Ovary (tissue), 10 donors: ENCODE results near the gene PPARD. TPM values are rescaled to one million over a fixed set of nuclear protein-coding genes. Genes with fewer than 3 reads are reported as not detected.

Source experiments
- DNase-seq, 5 donors: peaks; one replicate each; pipeline ENCODE4 v3.0.0-alpha.2; 2019 to 2020
- H3K27ac ChIP-seq, 2 donors: fragments of 200-600 bp; one replicate each; pipeline versions ENCODE4 v1.5.1 to v1.8.0; 2019 to 2022
- H3K27me3 ChIP-seq: fragments of 200-600 bp; one replicate; pipeline ENCODE4 v1.8.0; 2022
- H3K36me3 ChIP-seq: fragments of 200-600 bp; sonication (generic); one replicate; pipeline ENCODE4 v1.5.1; 2019
- H3K4me1 ChIP-seq: one replicate; pipeline ENCODE4 v1.8.1; 2013; ENCODE audit warnings: mild to moderate bottlenecking, moderate library complexity; ENCODE audit not compliant: insufficient read depth
- H3K4me3 ChIP-seq: fragments of 200-600 bp; sonication (generic); one replicate; pipeline ENCODE4 v1.5.1; 2017
- H3K9me3 ChIP-seq, 2 donors: fragments of 200-600 bp in 1 of 2; sonication (generic) in 1 of 2; one replicate each; pipeline versions ENCODE4 v1.5.1 to v1.8.1; 2013 to 2019; ENCODE audit warnings: mild to moderate bottlenecking in 1 of 2, moderate library complexity in 1 of 2
- CTCF ChIP-seq, 3 donors: fragments of 450-650 bp in 2 of 3; fragments of 200-600 bp in 1 of 3; IDR thresholded peaks; one replicate each; pipeline versions ENCODE4 v1.5.1 to v1.8.0; 2016 to 2022; ENCODE audit warnings: antibody characterized with exemption in 3 of 3, mild to moderate bottlenecking in 1 of 3
- EP300 ChIP-seq: sonication (generic); formaldehyde crosslinking; IDR thresholded peaks from one replicate; pipeline ENCODE4 v1.6.1; 2017; ENCODE audit warnings: antibody characterized with exemption
- POLR2A ChIP-seq: fragments of 450-650 bp; IDR thresholded peaks from one replicate; pipeline ENCODE4 v1.6.1; 2017; ENCODE audit warnings: antibody characterized with exemption, mild to moderate bottlenecking, moderate library complexity
- WGBS, 3 donors: extraction: QIAGEN DNeasy Blood & Tissue Kit in 1 of 3; methylation state at CpG; one replicate each; pipeline versions ENCODE4 v1.1.5 to v1.1.7; 2013 to 2017; 5-methylcytosine and 5-hydroxymethylcytosine counted together
- intact Hi-C, 4 donors: fragments of 100-400 bp; cut with DNase I; formaldehyde crosslinking; loops; one replicate each; pipeline versions ENCODE4 v1.11.0 to v1.15.1; 2022 to 2023
- long read RNA-seq, 3 donors: library from polyadenylated mRNA in 2 of 3; unstranded in 2 of 3; transcript quantifications; one replicate each; pipeline ENCODE4 v2.0.0 and lab custom pipeline, GENCODE V29; 2021 to 2026
- polyA plus RNA-seq, 2 donors: library from polyadenylated mRNA; stranded (reverse); fragments of 200-250 nt in 1 of 2; fragments of 350-450 nt in 1 of 2; fragmentation: Illumina TruSeq in 1 of 2; extraction: RNeasy Lipid Tissue Mini Kit (QIAGEN cat#74804) in 1 of 2; gene quantifications; one replicate each; pipeline ENCODE4 v1.2.3, GENCODE V29; 2013 to 2014
- total RNA-seq, 7 donors: library from RNA; depleted of rRNA in 2 of 7; stranded (reverse); fragments of >200 nt in 2 of 7; fragmentation: NEBNext Ultra II Directional in 3 of 7; extraction: Animal tissue kit (Norgen Biotek cat#: 25700) in 3 of 7; gene quantifications; one replicate each; pipeline versions ENCODE4 v1.1.0 to v1.2.4, GENCODE V29; 2016 to 2023
- donor health status: DM: no; HTN: no; CAD: no; lungs with moderate emphysema.
- donor health status: DM: no; HTN: no; CAD: no.
- donor health status: Bipolar disorder and iron deficiency.
- donor health status: DM: yes; HTN: yes; CAD: no.
- donor health status: DM: no; HTN: no; CAD: no.
- donor health status: DM: yes; HTN: yes; CAD: no.

PPARD gene
- total RNA-seq = 10 to 100 TPM in 6 of 7 donors, 1 to 10 TPM in 1; 7.9 to 55.9 (median 25.9) TPM
- polyA plus RNA-seq = 10 to 100 TPM in 1 of 2 donors, 1 to 10 TPM in 1; 8.2 to 22.3 TPM
- long read RNA-seq, donor 1, partial matches to known transcripts = 15 of 20 reads
- long read RNA-seq, donor 1, other reads (novel, unspliced or antisense) = 5 of 20 reads
- long read RNA-seq, donor 2, transcript PPARD-203 (8 exons, 3,747 nt) = major isoform, 6 of 6 reads
- long read RNA-seq, donor 2, partial matches to known transcripts = 0 of 6 reads
- long read RNA-seq, donor 2, other reads (novel, unspliced or antisense) = 0 of 6 reads
- long read RNA-seq, donor 3, transcript PPARD-203 (8 exons, 3,747 nt) = major isoform, 15 of 49 reads
- long read RNA-seq, donor 3, partial matches to known transcripts = 23 of 49 reads
- long read RNA-seq, donor 3, other reads (novel, unspliced or antisense) = 11 of 49 reads

- Histone ChIP-seq H3K9me3 (no peaks in the 10 kb centered on the region), H3K27ac (peak within 1 kb of the TSS; percentile 88 to 93), H3K4me1 (peaks cover 2% of the 10 kb centered on the region), H3K27me3 (no peaks in the 10 kb centered on the region), H3K4me3 (peak within 1 kb of the TSS; percentile 67), H3K36me3 (no peaks in the 10 kb centered on the region)
- no peak for TF ChIP-seq EP300
- TF ChIP-seq POLR2A = peak; percentile 86
- peak; percentile 97 to 100 (median 99) for TF ChIP-seq CTCF (IDR thresholded peaks at IDR 0.05)
- 0% methylated on average over 71 to 77 of the region's 77 CpGs for WGBS, 3 donors
- DNase-seq = peak; percentile 98 to 99 (median 99)
- intact Hi-C loops = loop anchor here (1.0 to 10.0 kb wide), 6 partner anchors 72 to 125 kb away; partner anchors contain the start of gene RPL10A (in 1 of the 4)
Measured at GRCh38 chr6:35342258-35343091, at the start of gene PPARD. PPARD (plus strand) TSS chr6:35342558; CDS start chr6:35411088, 68,530 bp downstream.

GRCh38 chr6:35293681-35294080 lies 48.7 kb upstream of the PPARD start:
- Histone ChIP-seq H3K9me3 (no peaks in the 10 kb centered on the region), H3K27ac (no peak overlapping the region), H3K4me3 (no peak overlapping the region), H3K36me3 (no peaks in the 10 kb centered on the region), H3K27me3 (no peaks in the 10 kb centered on the region), H3K4me1 (peaks cover 4% of the 10 kb centered on the region)
- intact Hi-C loops = loop anchor here in 1 of 4 donors (1.0 kb wide), 1 partner anchor 30 kb away; no protein-coding TSS in a partner anchor
- no peak for DNase-seq
- WGBS, 3 donors = 87 to 93% (median 87%) methylated on average over 9 of the region's 9 CpGs
- no peak for TF ChIP-seq CTCF (IDR thresholded peaks at IDR 0.05)
- no peak for TF ChIP-seq EP300
- TF ChIP-seq POLR2A = no peak

GRCh38 chr6:35294308-35294945 lies 47.9 kb upstream of the PPARD start:
- no peaks in the 10 kb centered on the region for H3K36me3 ChIP-seq
- intact Hi-C loops = no loop called here

More at GRCh38 chr6:35294308-35294945, 47.9 kb upstream of the PPARD start:
- peak in 1 of 5 donors; percentile 4 for DNase-seq
- Histone ChIP-seq H3K27ac (no peak overlapping the region), H3K27me3 (no peaks in the 10 kb centered on the region), H3K9me3 (no peaks in the 10 kb centered on the region), H3K4me3 (no peak overlapping the region), H3K4me1 (peaks cover 4% of the 10 kb centered on the region)
- TF ChIP-seq POLR2A = no peak
- TF ChIP-seq CTCF (IDR thresholded peaks at IDR 0.05) = peak in 2 of 3 donors; percentile 23 to 37
- WGBS, 3 donors = 56 to 61% (median 57%) methylated on average over 10 of the region's 10 CpGs
